Stimulated activated naive B cell treated with anti-CD40 and anti-IgM and Interleukin-4, amounts not matched to agents 10 μg/mL and 1 μg/mL and 100 μg/mL, for 72 hours (primary cell): ENCODE results near the gene CYB5D1.

Experiments used
- ATAC-seq, 2 donors: fragments of 150-1000 bp; cut with Tn5 transposase; replicated peaks; 2 replicates each; pipeline ENCODE4 v1.10.0; 2021; ENCODE audit warnings: moderate library complexity in 1 of 2
- DNase-seq: peaks from one replicate; pipeline ENCODE4 v3.0.0; 2021
- H3K27ac Mint-ChIP-seq: one replicate; pipeline ENCODE4 v1.8.0; 2022; ENCODE audit warnings: mild to moderate bottlenecking, mixed read lengths
- H3K27me3 Mint-ChIP-seq, 2 donors: one replicate each; pipeline ENCODE4 v1.8.0; 2022; ENCODE audit warnings: mixed read lengths in 2 of 2
- H3K36me3 Mint-ChIP-seq, 2 donors: one replicate each; pipeline ENCODE4 v1.8.0; 2022; ENCODE audit warnings: mixed read lengths in 2 of 2, mild to moderate bottlenecking in 1 of 2
- H3K4me1 Mint-ChIP-seq, 2 donors: one replicate each; pipeline ENCODE4 v1.8.0; 2022; ENCODE audit warnings: mixed read lengths in 2 of 2, mild to moderate bottlenecking in 1 of 2
- H3K4me3 Mint-ChIP-seq, 2 donors: one replicate each; pipeline ENCODE4 v1.8.0; 2022; ENCODE audit warnings: mild to moderate bottlenecking in 2 of 2, mixed read lengths in 2 of 2, moderate library complexity in 1 of 2
- H3K9me3 Mint-ChIP-seq, 2 donors: one replicate each; pipeline ENCODE4 v1.8.0; 2022; ENCODE audit warnings: mixed read lengths in 2 of 2, mild to moderate bottlenecking in 1 of 2

CYB5D1 gene

GRCh38 chr17:7837408-7838088, 20.3 kb upstream of the CYB5D1 start:
- ATAC-seq (no peak), DNase-seq (no peak)
- H3K4me1 Mint-ChIP-seq, result peaks cover 57 to 79% of the 10 kb centered on the region in 2 donors
- H3K27ac Mint-ChIP-seq, result peak overlapping the region; percentile 49
- peak overlapping the region; percentile 86 to 95 for H3K4me3 Mint-ChIP-seq
- peaks cover 5 to 12% of the 10 kb centered on the region in 2 donors for H3K36me3 Mint-ChIP-seq
- H3K9me3 Mint-ChIP-seq, result peaks cover 0 to 1% of the 10 kb centered on the region in 2 donors
- peaks cover 6 to 7% of the 10 kb centered on the region in 2 donors for H3K27me3 Mint-ChIP-seq

- peak overlapping the region; percentile 86 to 95 for H3K4me3 Mint-ChIP-seq
- peaks cover 62 to 83% of the 10 kb centered on the region in 2 donors for H3K4me1 Mint-ChIP-seq
- H3K27me3 Mint-ChIP-seq, result peaks cover 1 to 3% of the 10 kb centered on the region in 2 donors
- peaks cover 5 to 16% of the 10 kb centered on the region in 2 donors for H3K36me3 Mint-ChIP-seq
- no peaks in the 10 kb centered on the region for H3K9me3 Mint-ChIP-seq
- peak overlapping the region; percentile 4 for H3K27ac Mint-ChIP-seq
- no peak for DNase-seq
- ATAC-seq, result no peak
Observed at GRCh38 chr17:7838090-7839075, 19.4 kb upstream of the CYB5D1 start.

- H3K9me3 Mint-ChIP-seq, result no peaks in the 10 kb centered on the region
- ATAC-seq (no peak), DNase-seq (no peak)
- H3K4me1 Mint-ChIP-seq, result peaks cover 55 to 79% of the 10 kb centered on the region in 2 donors
- no peak overlapping the region for H3K4me3 Mint-ChIP-seq
- H3K27me3 Mint-ChIP-seq, result no peaks in the 10 kb centered on the region
- peak overlapping the region; percentile 38 for H3K27ac Mint-ChIP-seq
- H3K36me3 Mint-ChIP-seq, result peaks cover 5 to 20% of the 10 kb centered on the region in 2 donors
Observed at GRCh38 chr17:7839190-7839875, 18.5 kb upstream of the CYB5D1 start.

DNA sequence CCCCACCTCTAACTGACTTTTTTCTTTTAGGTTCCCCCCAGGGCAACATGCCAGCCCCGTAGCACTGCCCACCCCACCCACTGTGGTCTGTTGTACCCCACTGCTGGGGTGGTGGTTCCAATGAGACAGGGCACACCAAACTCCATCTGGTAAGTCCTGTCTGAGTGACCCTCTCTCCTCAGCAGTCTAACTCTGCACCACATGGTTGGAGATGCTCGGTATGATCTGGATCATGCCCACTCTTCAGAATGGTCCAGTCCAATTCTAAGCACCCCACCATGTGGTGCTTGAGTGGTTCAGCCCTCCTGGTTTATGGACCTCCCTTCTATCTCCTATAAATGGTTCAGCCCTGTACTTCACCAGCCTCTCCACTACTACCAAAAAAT, 17.9 kb upstream of the CYB5D1 start:
- no peaks in the 10 kb centered on the region for H3K9me3 Mint-ChIP-seq
- ATAC-seq (no peak), DNase-seq (no peak)
- peaks cover 55 to 74% of the 10 kb centered on the region in 2 donors for H3K4me1 Mint-ChIP-seq
- peak overlapping the region; percentile 38 for H3K27ac Mint-ChIP-seq
- H3K27me3 Mint-ChIP-seq, result no peaks in the 10 kb centered on the region
- H3K36me3 Mint-ChIP-seq, result peaks cover 5 to 20% of the 10 kb centered on the region in 2 donors
- H3K4me3 Mint-ChIP-seq, result peak overlapping the region in 1 of 2 donors; percentile 23

- no peaks in the 10 kb centered on the region for H3K9me3 Mint-ChIP-seq
- H3K4me3 Mint-ChIP-seq, result peak overlapping the region; percentile 95 to 99
- ATAC-seq (no peak), DNase-seq (no peak)
- H3K36me3 Mint-ChIP-seq, result peaks cover 8 to 20% of the 10 kb centered on the region in 2 donors
- peak overlapping the region; percentile 100 for H3K27ac Mint-ChIP-seq
- H3K4me1 Mint-ChIP-seq, result peaks cover 55 to 78% of the 10 kb centered on the region in 2 donors
- no peaks in the 10 kb centered on the region for H3K27me3 Mint-ChIP-seq
Observed at GRCh38 chr17:7840441-7840840, 17.4 kb upstream of the CYB5D1 start.

DNA sequence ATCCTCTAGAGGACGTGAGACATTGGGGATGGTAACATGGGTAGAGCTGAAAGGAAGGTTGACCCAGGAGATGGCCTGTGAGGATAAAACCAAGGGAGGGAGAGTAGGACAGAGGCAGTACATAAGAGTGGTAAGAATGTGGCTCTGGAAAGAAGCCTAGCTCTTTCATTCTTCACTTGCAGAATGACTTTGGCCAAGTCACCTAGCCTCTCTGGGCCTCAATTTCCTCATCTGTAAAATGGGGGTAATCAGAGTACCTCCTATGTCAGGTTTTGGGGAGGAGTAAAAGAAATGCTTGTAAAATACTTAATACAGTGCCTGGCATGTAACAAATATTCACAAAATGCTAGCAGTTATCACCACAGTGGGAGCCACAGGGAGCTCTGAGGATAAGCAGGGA, 16.9 kb upstream of the CYB5D1 start:
- Mint-ChIP-seq H3K27ac (peak overlapping the region; percentile 100), H3K4me1 (peaks cover 57 to 81% of the 10 kb centered on the region in 2 donors), H3K9me3 (no peaks in the 10 kb centered on the region), H3K27me3 (no peaks in the 10 kb centered on the region), H3K36me3 (peaks cover 9 to 24% of the 10 kb centered on the region in 2 donors), H3K4me3 (peak overlapping the region; percentile 95 to 99)
- no peak for ATAC-seq
- no peak for DNase-seq

- Mint-ChIP-seq H3K27ac (peak overlapping the region; percentile 100), H3K27me3 (no peaks in the 10 kb centered on the region), H3K36me3 (peaks cover 11 to 27% of the 10 kb centered on the region in 2 donors), H3K9me3 (no peaks in the 10 kb centered on the region), H3K4me3 (peak overlapping the region; percentile 95 to 99), H3K4me1 (peaks cover 53 to 80% of the 10 kb centered on the region in 2 donors)
- DNase-seq, result peak; percentile 80
- peak; percentile 34 to 35 for ATAC-seq
Observed at GRCh38 chr17:7841396-7841914, 16.3 kb upstream of the CYB5D1 start.

DNA sequence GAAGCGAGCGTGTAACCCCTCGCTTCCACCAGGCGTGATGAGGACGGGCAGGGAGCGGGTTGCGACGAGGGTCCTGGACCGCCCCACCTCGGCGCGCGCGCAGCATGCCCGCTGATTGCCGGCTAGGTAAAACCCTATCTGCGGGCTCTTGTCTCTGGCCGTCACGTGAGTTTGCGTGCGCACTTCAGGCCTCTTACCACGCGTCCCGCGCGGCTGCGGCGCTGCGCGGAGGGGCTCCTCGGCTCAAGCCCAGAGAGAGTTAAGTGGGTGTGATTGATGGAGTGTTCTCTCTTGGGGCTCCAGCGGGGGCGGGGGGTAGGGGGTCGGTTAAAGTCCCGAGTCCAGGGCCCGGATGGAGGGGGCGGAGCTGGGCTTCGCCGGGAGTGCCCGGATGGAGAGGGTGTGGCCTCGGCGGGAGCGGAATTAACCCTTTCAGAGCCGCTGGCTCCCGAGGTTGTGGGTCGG, 15.9 kb upstream of the CYB5D1 start:
- peaks cover 14 to 32% of the 10 kb centered on the region in 2 donors for H3K36me3 Mint-ChIP-seq
- H3K4me1 Mint-ChIP-seq, result peaks cover 51 to 80% of the 10 kb centered on the region in 2 donors
- DNase-seq (peak; percentile 81), ATAC-seq (peak; percentile 19 to 23)
- no peaks in the 10 kb centered on the region for H3K9me3 Mint-ChIP-seq
- H3K4me3 Mint-ChIP-seq, result peak overlapping the region; percentile 95 to 99
- H3K27me3 Mint-ChIP-seq, result no peaks in the 10 kb centered on the region
- H3K27ac Mint-ChIP-seq, result peak overlapping the region; percentile 100

DNA sequence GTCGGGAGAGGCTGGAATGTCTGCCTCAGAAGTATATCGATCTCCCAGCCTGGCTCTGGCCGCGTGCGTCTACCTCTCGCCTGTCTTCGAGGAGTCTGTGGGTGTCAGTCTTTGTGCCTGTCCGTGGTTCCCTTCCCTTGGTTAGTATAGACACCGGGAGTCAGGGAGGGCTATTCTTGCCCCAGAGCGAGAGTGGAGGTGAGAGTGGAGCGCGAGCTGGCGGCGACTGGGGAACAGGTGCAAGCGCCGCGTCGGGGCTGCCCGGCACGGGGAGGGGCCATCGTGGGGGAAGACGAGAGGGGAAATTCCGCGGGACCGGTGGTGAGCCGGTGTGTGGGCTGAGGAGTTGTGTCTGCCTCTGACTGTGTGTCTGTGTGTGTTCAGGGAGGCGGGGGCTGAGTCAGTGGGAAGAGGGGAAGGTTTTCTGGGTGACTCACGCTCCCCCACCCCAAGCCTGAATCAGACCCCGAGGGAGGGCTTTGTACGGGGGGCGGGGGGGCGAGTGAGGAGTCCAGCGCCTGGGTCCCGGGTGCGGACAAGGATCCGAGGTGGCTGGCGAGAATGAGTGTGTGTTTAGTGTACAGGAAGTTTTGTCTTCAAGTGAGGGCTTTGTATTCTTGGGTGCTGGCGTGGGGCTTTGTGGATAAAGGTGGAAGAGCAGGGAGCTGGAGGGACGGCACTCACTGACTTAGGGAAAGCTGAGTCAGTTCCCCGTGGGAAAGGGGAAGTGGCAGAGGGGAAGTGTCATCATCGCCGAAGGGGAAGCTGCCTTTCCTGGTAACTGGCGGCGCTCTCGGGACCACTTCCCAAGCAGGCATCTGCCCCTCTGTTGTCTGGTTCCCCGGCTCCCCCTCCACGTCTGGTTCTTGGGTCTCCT, 15.2 kb upstream of the CYB5D1 start:
- Mint-ChIP-seq H3K4me3 (peak overlapping the region; percentile 95 to 99), H3K9me3 (no peaks in the 10 kb centered on the region), H3K27me3 (no peaks in the 10 kb centered on the region), H3K27ac (peak overlapping the region; percentile 100), H3K36me3 (peaks cover 16 to 33% of the 10 kb centered on the region in 2 donors), H3K4me1 (peaks cover 50 to 80% of the 10 kb centered on the region in 2 donors)
- ATAC-seq (peak; percentile 49 to 53), DNase-seq (peak; percentile 97)

GRCh38 chr17:7843257-7843535, 14.6 kb upstream of the CYB5D1 start:
- no peak for DNase-seq
- peak overlapping the region; percentile 95 to 99 for H3K4me3 Mint-ChIP-seq
- H3K36me3 Mint-ChIP-seq, result peaks cover 17 to 35% of the 10 kb centered on the region in 2 donors
- ATAC-seq, result peak; percentile 11 to 15
- peak overlapping the region; percentile 100 for H3K27ac Mint-ChIP-seq
- no peaks in the 10 kb centered on the region for H3K9me3 Mint-ChIP-seq
- H3K4me1 Mint-ChIP-seq, result peaks cover 49 to 77% of the 10 kb centered on the region in 2 donors
- no peaks in the 10 kb centered on the region for H3K27me3 Mint-ChIP-seq

GRCh38 chr17:7843536-7844291, 14.1 kb upstream of the CYB5D1 start:
- DNase-seq (peak; percentile 90), ATAC-seq (peak; percentile 35 to 41)
- peak overlapping the region; percentile 100 for H3K27ac Mint-ChIP-seq
- H3K36me3 Mint-ChIP-seq, result peaks cover 18 to 37% of the 10 kb centered on the region in 2 donors
- peaks cover 46 to 72% of the 10 kb centered on the region in 2 donors for H3K4me1 Mint-ChIP-seq
- no peaks in the 10 kb centered on the region for H3K9me3 Mint-ChIP-seq
- no peaks in the 10 kb centered on the region for H3K27me3 Mint-ChIP-seq
- peak overlapping the region; percentile 95 to 99 for H3K4me3 Mint-ChIP-seq

DNA sequence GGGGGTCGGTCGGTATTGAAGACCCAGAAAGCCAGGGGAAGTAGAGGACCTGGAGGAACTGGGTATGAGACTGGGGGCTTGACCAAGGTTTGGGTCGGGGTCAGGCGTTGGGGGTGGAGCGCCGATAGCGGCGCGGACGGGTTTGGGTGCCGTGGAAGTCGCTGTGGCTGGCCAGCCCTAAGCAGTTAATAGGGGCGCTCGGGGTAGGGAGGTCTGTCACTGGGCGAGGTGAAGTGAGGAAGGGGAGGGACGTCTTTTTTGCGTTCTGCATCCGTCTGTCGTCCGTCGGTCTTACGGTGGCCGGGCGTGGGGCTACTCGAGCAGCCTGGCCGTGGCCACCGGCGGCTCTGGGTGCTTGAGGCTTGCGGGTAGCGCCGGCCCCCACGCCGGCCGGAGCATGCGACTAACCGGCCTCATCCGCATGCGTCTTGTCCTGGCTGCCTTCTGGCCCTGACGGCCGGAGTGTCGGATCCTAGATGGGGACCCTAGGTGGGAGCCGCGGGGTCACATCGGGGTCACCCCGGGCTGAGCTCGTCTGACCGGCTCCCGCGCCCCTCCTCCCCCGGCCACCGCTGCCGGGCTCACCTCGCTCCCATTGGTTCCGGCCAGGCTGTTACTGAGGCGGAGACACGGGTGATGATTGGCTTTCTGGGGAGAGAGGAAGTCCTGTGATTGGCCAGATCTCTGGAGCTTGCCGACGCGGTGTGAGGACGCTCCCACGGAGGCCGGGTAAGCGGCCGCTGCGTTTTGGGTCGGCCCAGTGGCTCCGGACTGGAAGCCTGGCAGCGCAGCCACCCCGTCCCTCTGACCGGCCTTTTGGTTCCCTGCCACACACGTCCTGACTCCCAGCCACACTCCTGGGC, 13.3 kb upstream of the CYB5D1 start:
- Mint-ChIP-seq H3K4me1 (peaks cover 44 to 72% of the 10 kb centered on the region in 2 donors), H3K9me3 (no peaks in the 10 kb centered on the region), H3K27me3 (no peaks in the 10 kb centered on the region), H3K4me3 (peak overlapping the region; percentile 95 to 99), H3K27ac (peak overlapping the region; percentile 100), H3K36me3 (peaks cover 26 to 38% of the 10 kb centered on the region in 2 donors)
- DNase-seq (peak; percentile 89), ATAC-seq (peak; percentile 49 to 53)
